Mesothelial cell of epicardium (in vitro differentiated cells): ENCODE data around the gene MRPL49. TPM values are rescaled to one million over a fixed set of nuclear protein-coding genes. Genes with fewer than 3 reads are reported as not detected.

ENCODE experiments used
- DNase-seq, 2 experiments: peaks; one replicate each; pipeline ENCODE4 v3.0.0; 2021; ENCODE audit warnings: low spot score in 2 of 2; ENCODE audit not compliant: unreplicated experiment in 2 of 2
- H3K27ac Mint-ChIP-seq: 2 replicates; pipeline ENCODE4 v1.8.0; 2021; ENCODE audit warnings: mixed read lengths
- H3K27me3 Mint-ChIP-seq: 2 replicates; pipeline ENCODE4 v1.8.0; 2021; ENCODE audit warnings: low read depth, mixed read lengths
- H3K36me3 Mint-ChIP-seq: 2 replicates; pipeline ENCODE4 v1.8.0; 2021; ENCODE audit warnings: mixed read lengths
- H3K4me1 Mint-ChIP-seq: 2 replicates; pipeline ENCODE4 v1.8.0; 2021; ENCODE audit warnings: mixed read lengths
- H3K4me3 Mint-ChIP-seq: 2 replicates; pipeline ENCODE4 v1.8.0; 2021; ENCODE audit warnings: mild to moderate bottlenecking, moderate library complexity, mixed read lengths
- H3K9me3 Mint-ChIP-seq: 2 replicates; pipeline ENCODE4 v1.8.0; 2021; ENCODE audit warnings: mixed read lengths
- CTCF ChIP-seq: fragments of 200-600 bp; sonication (generic); IDR thresholded peaks from one replicate; pipeline ENCODE4 v1.5.0; 2021; ENCODE audit warnings: antibody characterized with exemption; ENCODE audit not compliant: unreplicated experiment
- total RNA-seq: library from RNA; stranded (reverse); gene quantifications from 3 replicates; pipeline ENCODE4 v1.2.1, GENCODE V29; 2021

The MRPL49 gene
- total RNA-seq, 1 donor from 2014 or later = 41.3 TPM

DNA sequence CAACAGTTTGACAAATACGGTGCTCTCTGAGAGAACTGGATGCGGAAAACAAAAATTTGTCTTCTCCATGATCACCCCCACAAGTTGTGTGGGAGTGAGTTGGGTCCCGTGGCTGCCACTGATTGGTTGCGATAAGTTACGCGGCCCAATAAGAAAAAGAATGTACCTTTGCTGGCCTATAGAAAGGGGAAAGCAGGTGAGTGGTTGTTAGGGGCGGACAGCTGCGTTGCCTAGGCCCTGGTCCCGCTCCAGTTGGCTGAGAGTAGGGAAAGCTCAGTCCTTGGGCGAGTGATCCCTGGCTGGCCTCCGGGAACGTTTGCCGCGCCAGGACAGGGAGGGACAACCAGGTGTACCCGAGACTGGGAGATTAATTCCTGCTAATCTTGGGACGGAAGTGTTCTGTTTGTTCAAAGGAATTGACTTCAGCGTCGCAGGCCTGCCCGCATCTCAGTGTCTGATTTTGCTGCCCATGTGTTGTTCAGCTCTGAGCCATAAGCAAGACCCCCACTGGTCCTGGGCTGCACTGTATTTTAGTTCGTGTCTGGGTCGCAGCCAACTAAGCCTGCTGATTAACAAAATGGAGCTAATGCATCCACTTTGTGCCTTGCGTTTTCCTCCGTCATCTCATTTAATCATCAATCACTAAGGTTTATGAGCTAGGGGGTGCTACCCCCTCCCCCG lies 13.0 kb downstream of the MRPL49 start:
- Mint-ChIP-seq H3K4me1 (peaks cover 30% of the 10 kb centered on the region), H3K36me3 (peaks cover 3% of the 10 kb centered on the region), H3K27me3 (peaks cover 3% of the 10 kb centered on the region), H3K27ac (peak overlapping the region; percentile 100), H3K9me3 (no peaks in the 10 kb centered on the region), H3K4me3 (peak overlapping the region; percentile 99)
- no peak for TF ChIP-seq CTCF
- peak; percentile 71 to 84 for DNase-seq

DNA sequence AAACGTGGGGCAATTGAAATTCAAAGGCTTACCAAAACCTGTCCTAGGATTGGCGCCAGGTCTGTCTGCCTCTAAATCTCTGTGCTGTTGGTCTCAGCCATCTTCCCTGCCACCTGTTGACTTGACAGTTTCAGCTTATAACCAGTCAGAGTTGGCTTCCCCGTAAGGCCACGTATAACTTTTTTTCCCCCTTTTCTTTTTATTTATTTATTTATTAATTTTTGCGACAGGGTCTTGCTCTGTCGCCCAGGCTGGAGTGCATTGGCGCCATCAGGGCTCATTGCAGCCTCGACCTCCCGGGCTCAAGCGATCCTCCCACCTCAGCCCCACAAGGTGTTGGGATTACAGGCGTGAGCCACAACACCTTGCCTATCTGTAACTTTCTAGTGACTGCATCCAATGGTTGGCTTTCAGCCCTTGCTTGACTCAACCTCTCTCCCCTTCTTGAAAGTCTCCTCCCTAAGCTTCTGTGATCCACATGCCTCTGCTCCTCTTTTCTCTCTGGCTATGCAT lies 13.6 kb downstream of the MRPL49 start:
- Mint-ChIP-seq H3K4me1 (peaks cover 30% of the 10 kb centered on the region), H3K36me3 (peaks cover 3% of the 10 kb centered on the region), H3K4me3 (peak overlapping the region; percentile 99), H3K9me3 (no peaks in the 10 kb centered on the region), H3K27ac (peak overlapping the region; percentile 100), H3K27me3 (peaks cover 7% of the 10 kb centered on the region)
- TF ChIP-seq CTCF = no peak
- no peak for DNase-seq

DNA sequence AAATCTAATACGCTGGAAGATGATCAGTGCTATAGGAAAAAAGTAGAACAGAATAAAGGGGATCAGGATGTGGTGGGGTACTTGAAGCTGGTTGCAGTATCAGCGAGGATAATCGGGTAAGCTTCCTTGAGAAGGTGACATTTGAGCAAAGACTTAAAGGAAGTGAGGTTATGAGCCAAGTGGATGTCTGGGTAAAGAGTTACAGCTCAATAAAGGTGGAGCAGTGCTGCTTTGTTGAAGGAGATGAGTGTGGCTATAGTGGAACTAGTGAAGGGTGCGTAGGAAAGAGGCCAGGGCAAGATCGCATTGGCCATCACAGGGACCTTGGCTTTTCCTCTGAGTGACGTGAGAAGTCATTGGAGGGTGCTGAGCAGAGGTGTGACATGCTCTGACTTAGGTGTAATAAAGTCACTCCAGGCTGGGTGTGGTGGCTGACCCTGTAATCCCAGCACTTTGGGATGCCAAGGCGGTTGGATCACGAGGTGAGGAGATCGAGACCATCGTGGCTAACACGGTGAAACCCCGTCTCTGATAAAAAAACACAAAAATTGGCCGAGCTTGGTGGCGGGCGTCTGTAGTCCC lies 14.5 kb downstream of the MRPL49 start:
- no peaks in the 10 kb centered on the region for H3K9me3 Mint-ChIP-seq
- TF ChIP-seq CTCF = no peak

DNA sequence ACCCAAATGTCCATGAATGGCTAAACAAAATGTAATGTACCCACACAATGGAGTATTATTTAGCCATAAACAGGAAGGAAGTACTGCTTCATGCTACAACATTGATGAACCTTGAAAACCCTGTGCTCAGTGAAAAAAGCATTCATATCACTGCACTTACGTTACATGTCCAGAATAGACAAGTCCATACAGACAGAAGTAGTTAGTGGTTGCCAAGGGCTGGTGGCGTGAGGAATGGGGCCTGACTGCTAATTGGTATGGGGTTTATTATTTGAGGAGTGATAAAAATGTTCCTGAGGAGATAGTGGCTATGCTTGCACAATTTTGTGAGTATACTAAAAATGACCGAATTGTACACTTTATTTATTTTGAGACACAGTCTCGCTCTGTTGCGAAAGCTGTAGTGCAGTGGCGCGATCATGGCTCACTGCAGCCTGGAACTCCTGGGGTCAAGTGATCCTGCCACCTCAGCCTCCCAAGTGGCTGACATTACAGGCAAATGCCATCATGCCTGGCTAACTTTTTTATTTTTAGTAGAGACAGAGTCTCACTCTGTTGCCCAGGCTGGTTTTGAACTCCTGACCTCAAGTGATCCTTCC lies 19.9 kb downstream of the MRPL49 start:
- no peaks in the 10 kb centered on the region for H3K9me3 Mint-ChIP-seq
- H3K4me3 Mint-ChIP-seq = no peak overlapping the region
- no peak for DNase-seq
- TF ChIP-seq CTCF = no peak
- H3K27ac Mint-ChIP-seq = no peak overlapping the region
- no peaks in the 10 kb centered on the region for H3K4me1 Mint-ChIP-seq
- peaks cover 41% of the 10 kb centered on the region for H3K27me3 Mint-ChIP-seq
- no peaks in the 10 kb centered on the region for H3K36me3 Mint-ChIP-seq

More for the DNA sequence above, 14.5 kb downstream of the MRPL49 start:
- H3K27me3 Mint-ChIP-seq = peaks cover 16% of the 10 kb centered on the region
- peak overlapping the region; percentile 90 for H3K27ac Mint-ChIP-seq
- DNase-seq = no peak
- peaks cover 30% of the 10 kb centered on the region for H3K4me1 Mint-ChIP-seq
- no peaks in the 10 kb centered on the region for H3K36me3 Mint-ChIP-seq
- H3K4me3 Mint-ChIP-seq = peak overlapping the region; percentile 49

DNA sequence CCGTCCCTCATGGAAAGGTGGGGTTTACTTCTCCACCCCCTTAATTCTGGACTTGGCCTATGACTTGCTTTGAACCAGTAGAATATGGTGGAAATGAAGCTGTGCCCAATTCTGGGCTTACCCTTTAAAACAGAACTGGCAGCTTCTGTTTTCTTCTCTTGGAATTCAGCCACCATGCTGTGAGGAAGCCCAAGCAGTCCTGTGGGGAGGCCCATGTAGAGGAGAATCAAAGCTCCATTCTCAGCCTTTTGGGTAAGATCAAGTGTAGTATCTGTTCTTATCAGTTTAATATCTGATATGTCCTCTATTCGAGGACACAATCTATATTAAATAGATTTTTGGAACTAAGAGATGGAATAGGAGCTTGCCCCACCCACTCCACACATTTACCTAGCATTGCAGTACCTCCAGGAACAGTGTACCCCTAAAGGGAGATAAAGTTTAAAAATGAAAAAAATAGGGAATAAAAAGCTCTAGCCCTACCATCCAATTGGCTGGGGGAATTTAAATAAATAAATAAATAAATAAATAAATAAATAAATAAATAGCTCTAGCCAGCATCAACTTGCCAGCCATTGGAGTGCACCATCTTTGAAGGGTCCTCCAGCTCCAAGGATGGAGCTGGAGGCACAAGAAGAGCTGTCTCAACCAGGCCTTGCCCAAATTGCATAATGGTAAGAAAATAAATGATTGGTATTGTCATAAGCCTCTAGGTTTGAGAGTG lies 25.4 kb downstream of the MRPL49 start:
- Mint-ChIP-seq H3K27ac (no peak overlapping the region), H3K36me3 (no peaks in the 10 kb centered on the region), H3K4me3 (no peak overlapping the region), H3K4me1 (peaks cover 18% of the 10 kb centered on the region), H3K27me3 (peaks cover 19% of the 10 kb centered on the region), H3K9me3 (no peaks in the 10 kb centered on the region)
- TF ChIP-seq CTCF = no peak
- no peak for DNase-seq
